Measurements from ENCODE around the gene LTBP3. TPM values are rescaled to one million over a fixed set of nuclear protein-coding genes. Genes with fewer than 3 reads are reported as not detected.

The LTBP3 gene
- total RNA-seq, 1 donor from 2014 or later, result 1.7 TPM

- DNase-seq (ENCODE audit: low spot score), result no peak
- Mint-ChIP-seq H3K4me1 (ENCODE audit: unreplicated experiment) (peaks cover 4% of the 10 kb centered on the region), H3K4me3 (ENCODE audit: unreplicated experiment) (no peak overlapping the region), H3K27me3 (ENCODE audit: unreplicated experiment) (peaks cover 46% of the 10 kb centered on the region), H3K9me3 (ENCODE audit: unreplicated experiment) (no peaks in the 10 kb centered on the region), H3K27ac (ENCODE audit: unreplicated experiment) (peak overlapping the region; percentile 36), H3K36me3 (ENCODE audit: low read depth, unreplicated experiment) (peaks cover 3% of the 10 kb centered on the region)
- TF ChIP-seq CTCF (IDR thresholded peaks at IDR 0.05; ENCODE audit: unreplicated experiment), result no peak
Measured at GRCh38 chr11:65580756-65581155, 22.6 kb upstream of the LTBP3 start.

DNA sequence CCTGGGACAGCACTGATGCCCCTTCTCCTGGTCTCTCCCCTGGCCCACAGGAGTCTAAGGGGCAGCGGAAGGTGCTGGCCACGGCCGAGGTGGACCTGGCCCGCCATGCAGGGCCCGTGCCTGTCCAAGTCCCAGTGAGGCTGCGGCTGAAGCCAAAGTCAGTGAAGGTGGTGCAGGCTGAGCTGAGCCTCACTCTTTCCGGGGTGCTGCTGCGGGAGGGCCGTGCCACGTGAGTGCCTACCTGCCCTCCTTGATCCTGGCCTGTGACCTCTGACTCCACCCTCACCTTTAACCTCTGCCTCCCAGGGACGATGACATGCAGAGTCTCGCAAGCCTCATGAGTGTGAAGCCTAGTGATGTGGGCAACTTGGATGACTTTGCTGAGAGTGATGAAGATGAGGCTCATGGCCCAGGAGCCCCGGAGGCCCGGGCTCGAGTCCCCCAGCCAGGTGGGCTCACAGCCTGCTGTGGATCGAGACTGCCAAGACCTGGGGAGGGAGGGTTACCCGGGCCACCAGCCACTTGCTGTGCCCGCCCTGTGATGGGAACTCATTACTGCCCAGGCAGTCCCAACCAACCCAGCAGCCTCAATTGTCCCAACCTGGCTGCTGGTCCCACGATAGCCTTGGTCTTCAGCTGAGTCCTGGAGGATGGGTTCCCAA, 22.0 kb upstream of the LTBP3 start:
- TF ChIP-seq CTCF (IDR thresholded peaks at IDR 0.05; ENCODE audit: unreplicated experiment), result no peak
- Mint-ChIP-seq H3K27me3 (ENCODE audit: unreplicated experiment) (peaks cover 43% of the 10 kb centered on the region), H3K36me3 (ENCODE audit: low read depth, unreplicated experiment) (peaks cover 3% of the 10 kb centered on the region), H3K9me3 (ENCODE audit: unreplicated experiment) (no peaks in the 10 kb centered on the region), H3K4me1 (ENCODE audit: unreplicated experiment) (peaks cover 8% of the 10 kb centered on the region), H3K4me3 (ENCODE audit: unreplicated experiment) (no peak overlapping the region), H3K27ac (ENCODE audit: unreplicated experiment) (no peak overlapping the region)
- no peak for DNase-seq (ENCODE audit: low spot score)

DNA sequence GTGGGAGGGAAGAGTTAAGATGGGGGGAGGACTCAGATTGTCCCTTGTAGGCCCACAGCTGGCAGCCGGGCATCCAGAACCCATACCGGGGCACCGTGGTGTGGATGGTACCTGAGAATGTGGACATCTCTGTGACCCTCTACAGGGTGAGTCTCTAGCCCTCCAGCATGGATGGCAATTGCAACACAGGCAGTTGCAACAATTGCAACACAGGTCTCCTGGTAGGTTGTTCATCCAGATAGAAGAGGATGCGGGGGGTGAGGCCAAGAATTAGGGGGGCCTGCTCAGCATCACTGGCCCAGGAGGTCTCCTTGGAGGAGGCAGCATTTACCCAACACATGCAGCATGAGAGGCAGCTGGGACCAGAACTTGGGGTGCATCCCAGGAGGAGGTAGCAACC, 21.1 kb upstream of the LTBP3 start:
- Mint-ChIP-seq H3K27me3 (ENCODE audit: unreplicated experiment) (peaks cover 44% of the 10 kb centered on the region), H3K4me1 (ENCODE audit: unreplicated experiment) (peaks cover 13% of the 10 kb centered on the region), H3K4me3 (ENCODE audit: unreplicated experiment) (no peak overlapping the region), H3K27ac (ENCODE audit: unreplicated experiment) (no peak overlapping the region), H3K9me3 (ENCODE audit: unreplicated experiment) (no peaks in the 10 kb centered on the region), H3K36me3 (ENCODE audit: low read depth, unreplicated experiment) (peaks cover 3% of the 10 kb centered on the region)
- DNase-seq (ENCODE audit: low spot score), result no peak
- no peak for TF ChIP-seq CTCF (IDR thresholded peaks at IDR 0.05; ENCODE audit: unreplicated experiment)

GRCh38 chr11:65578667-65579066, 20.5 kb upstream of the LTBP3 start:
- no peak for DNase-seq (ENCODE audit: low spot score)
- Mint-ChIP-seq H3K27me3 (ENCODE audit: unreplicated experiment) (peaks cover 39% of the 10 kb centered on the region), H3K4me3 (ENCODE audit: unreplicated experiment) (peak overlapping the region; percentile 56), H3K9me3 (ENCODE audit: unreplicated experiment) (no peaks in the 10 kb centered on the region), H3K36me3 (ENCODE audit: low read depth, unreplicated experiment) (peaks cover 3% of the 10 kb centered on the region), H3K4me1 (ENCODE audit: unreplicated experiment) (peaks cover 15% of the 10 kb centered on the region), H3K27ac (ENCODE audit: unreplicated experiment) (peak overlapping the region; percentile 61)
- no peak for TF ChIP-seq CTCF (IDR thresholded peaks at IDR 0.05; ENCODE audit: unreplicated experiment)

GRCh38 chr11:65578134-65578533, 20.0 kb upstream of the LTBP3 start:
- Mint-ChIP-seq H3K4me1 (ENCODE audit: unreplicated experiment) (peaks cover 14% of the 10 kb centered on the region), H3K27ac (ENCODE audit: unreplicated experiment) (peak overlapping the region; percentile 61), H3K36me3 (ENCODE audit: low read depth, unreplicated experiment) (peaks cover 3% of the 10 kb centered on the region), H3K27me3 (ENCODE audit: unreplicated experiment) (peaks cover 35% of the 10 kb centered on the region), H3K9me3 (ENCODE audit: unreplicated experiment) (no peaks in the 10 kb centered on the region), H3K4me3 (ENCODE audit: unreplicated experiment) (peak overlapping the region; percentile 56)
- TF ChIP-seq CTCF (IDR thresholded peaks at IDR 0.05; ENCODE audit: unreplicated experiment), result no peak
- no peak for DNase-seq (ENCODE audit: low spot score)
